Right kidney (tissue), 1 donor: ENCODE results near the gene VAMP7.

Experiments
- DNase-seq: peaks from one replicate; pipeline ENCODE4 v3.0.0-alpha.2; 2016

VAMP7 gene

GRCh38 chrX:155988859-155989258, 107.7 kb downstream of the VAMP7 start:
- DNase-seq = no peak
